Astrocyte of the cerebellum (primary cell): ENCODE data around the gene PLAC8.
"Not testable (repeated sequence)": the region's sequence is repeated elsewhere in the genome, so short reads cannot be mapped to it uniquely, and the experiment has no call there.

Source experiments
- DNase-seq: peaks from one replicate; pipeline ENCODE4 v3.0.0-alpha.2; 2011; ENCODE audit warnings: low read depth
- H3K4me3 ChIP-seq: 2 replicates; pipeline ENCODE4 v1.5.1; 2011; ENCODE audit warnings: mild to moderate bottlenecking, low read depth, low read length, moderate library complexity
- CTCF ChIP-seq: IDR thresholded peaks from 2 replicates; pipeline ENCODE4 v1.5.1; 2012; ENCODE audit warnings: low read length, low read depth, moderate library complexity, mild to moderate bottlenecking; ENCODE audit errors: missing control alignments
- in situ Hi-C: cut with HindIII; loops from 2 replicates; pipeline ENCODE4 v1.10.0; 2017; ENCODE audit warnings: low sequenced_read_pairs

PLAC8 gene

GRCh38 chr4:83113429-83113786 lies 1.1 kb downstream of the PLAC8 start:
- in situ Hi-C loops = no loop called here
- no peak overlapping the region for H3K4me3 ChIP-seq
- no peak for DNase-seq
- no peak for TF ChIP-seq CTCF

GRCh38 chr4:83112678-83113428 lies 1.7 kb downstream of the PLAC8 start:
- DNase-seq = no peak
- no peak for TF ChIP-seq CTCF
- in situ Hi-C loops = no loop called here
- H3K4me3 ChIP-seq = no peak overlapping the region

GRCh38 chr4:83112231-83112630 lies 2.3 kb downstream of the PLAC8 start:
- H3K4me3 ChIP-seq = no peak overlapping the region
- no peak for DNase-seq
- no peak for TF ChIP-seq CTCF
- in situ Hi-C loops = no loop called here

GRCh38 chr4:83111751-83112141 lies 2.8 kb downstream of the PLAC8 start:
- H3K4me3 ChIP-seq, in situ Hi-C loops, DNase-seq: not testable (repeated sequence)

GRCh38 chr4:83110970-83111750 lies 3.4 kb downstream of the PLAC8 start:
- H3K4me3 ChIP-seq = no peak overlapping the region
- in situ Hi-C loops = no loop called here
- DNase-seq = no peak
- TF ChIP-seq CTCF = no peak

- in situ Hi-C loops = no loop called here
- H3K4me3 ChIP-seq = peak overlapping the region; percentile 54
- peak; percentile 49 for DNase-seq
- peak; percentile 86 for TF ChIP-seq CTCF
These were observed 4.1 kb downstream of the PLAC8 start for GRCh38 chr4:83110223-83110945.
